Measurements from ENCODE around the gene NTM.

DNA sequence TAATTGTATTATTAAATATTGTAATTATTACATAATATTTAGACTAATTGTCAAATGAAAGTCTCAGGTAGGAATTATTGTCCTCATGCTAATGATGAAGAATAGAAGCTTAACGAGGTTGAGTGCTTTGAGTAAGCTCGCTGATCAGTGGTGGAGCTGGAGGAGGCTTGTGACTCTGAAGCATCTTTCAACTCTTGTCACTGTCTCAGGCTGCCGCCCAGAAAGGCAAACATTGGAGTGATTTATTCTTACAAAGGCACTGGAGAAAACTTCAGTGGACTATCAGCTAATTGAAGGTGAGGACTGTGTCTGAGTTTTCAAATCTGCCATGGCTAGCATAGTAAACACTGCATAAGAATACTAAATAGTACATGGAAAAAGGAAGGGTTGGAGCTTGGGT is 595.1 kb downstream of the NTM start:
- TF ChIP-seq EZH2phosphoT487 (IDR thresholded peaks at IDR 0.05; ENCODE audit: insufficient read depth, low read depth) (no peak), EZH2 (IDR thresholded peaks at IDR 0.05; ENCODE audit: insufficient read depth, poor library complexity, severe bottlenecking) (no peak)

Measured in GM23248 (cell line).